ENCODE results near the gene AZGP1. TPM values are rescaled to one million over a fixed set of nuclear protein-coding genes. Genes with fewer than 3 reads are reported as not detected.

Gene AZGP1
- total and polyA plus RNA-seq, 2 of the 13 experiments (the other 11 are each of a cell fraction or from before 2014, with no cell fraction given) = 93.8 to 229 TPM

DNA sequence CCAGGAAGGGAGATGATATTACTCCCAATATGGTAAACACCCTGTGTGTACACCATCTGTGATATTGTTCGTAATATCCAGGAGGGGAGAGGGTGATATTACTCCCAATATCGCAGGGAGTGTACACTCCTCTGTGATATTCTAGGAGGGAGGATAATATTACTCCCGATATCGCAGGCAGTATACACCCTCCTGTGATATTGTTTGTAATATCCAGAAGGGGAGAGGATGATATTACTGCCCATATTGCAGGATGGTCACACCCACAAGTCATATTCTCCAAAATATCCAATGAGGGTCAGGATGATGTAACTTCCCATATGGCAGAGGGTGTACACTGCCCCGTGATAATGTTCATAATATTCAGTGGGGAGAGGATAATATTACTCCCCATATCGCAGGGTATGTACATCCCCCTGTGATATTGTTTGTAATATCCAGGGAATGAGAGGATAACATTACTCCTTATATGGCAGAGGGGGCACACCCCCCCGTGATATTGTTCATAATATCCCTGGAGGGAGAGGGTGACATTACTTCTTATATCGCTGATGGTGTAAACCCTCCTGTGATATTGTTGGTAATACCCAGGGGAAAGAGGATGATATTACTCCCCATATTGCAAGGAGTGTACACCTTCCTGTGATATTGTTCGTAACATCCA lies 17.1 kb downstream of the AZGP1 start:
- no peak overlapping the region for H2AFZ ChIP-seq (ENCODE audit: low read length)
- WGBS (ENCODE audit: low lambda C conversion rate) = 56% methylated on average over 9 of the region's 9 CpGs
- H3K4me2 ChIP-seq (ENCODE audit: low read depth, low read length) = no peak overlapping the region
- H3K36me3 ChIP-seq (replicated peaks in 1 of 2; ENCODE audit: control insufficient read depth in 1 of 2, insufficient read depth in 2 of 2, low read length in 2 of 2) = no peaks in the 10 kb centered on the region
- no TSS peak for BruUV-seq (replicated peaks)
- H3K4me1 ChIP-seq (ENCODE audit: insufficient read depth, low read length) = peaks cover 15% of the 10 kb centered on the region; the same call in 1 of the 2 replicates
- ATAC-seq (no peak), DNase-seq (ENCODE audit: low spot score) (no peak), FAIRE-seq (no peak)
- no peak overlapping the region for H3K4me3 ChIP-seq (replicated peaks in 1 of 3; ENCODE audit: insufficient read depth in 1 of 3, low read depth in 2 of 3, low read length in 3 of 3)
- in situ Hi-C loops (cut with HindIII; ENCODE audit: extremely low pct_ligation_motif_present, low pct_unique_long_range_greater_than_20kb) (no loop called here), intact Hi-C loops (cut with micrococcal nuclease; ENCODE audit: unreplicated experiment) (no loop called here)
- POLR2A ChIA-PET = no interaction called here
- H4K20me1 ChIP-seq (ENCODE audit: insufficient read depth, low read length) = no peaks in the 10 kb centered on the region
- no peaks in the 10 kb centered on the region for H3K27me3 ChIP-seq (ENCODE audit: control insufficient read depth in 1 of 2, insufficient read depth in 2 of 2, low read length in 2 of 2)
- H3K27ac ChIP-seq (ENCODE audit: extremely low read length, insufficient read depth, low read length) = no peak overlapping the region
- no peaks in the 10 kb centered on the region for H3K9me3 ChIP-seq (ENCODE audit: low read length)
- H3K9ac ChIP-seq (ENCODE audit: insufficient read depth, low read depth, low read length) = no peak overlapping the region
- H3K79me2 ChIP-seq (ENCODE audit: insufficient read depth, low read length) = no peaks in the 10 kb centered on the region
- CTCF ChIA-PET (ENCODE audit: low intra/inter-chr PET ratio, low total read pairs) = no interaction called here
- no peak for TF ChIP-seq ZNF256 (CRISPR knock-in tag; conservative IDR thresholded peaks at IDR 0.05)
- TF ChIP-seq NCOA1 (CRISPR knock-in tag; IDR thresholded peaks at IDR 0.05) = no peak
- no peak for TF ChIP-seq ZNF232 (CRISPR knock-in tag; IDR thresholded peaks at IDR 0.05; ENCODE audit: borderline replicate concordance)
- TF ChIP-seq PITX1 (CRISPR knock-in tag; IDR thresholded peaks at IDR 0.05) = no peak
- TF ChIP-seq XBP1 (CRISPR knock-in tag; IDR thresholded peaks at IDR 0.05) = no peak
- no peak for TF ChIP-seq HDAC1 (CRISPR knock-in tag; IDR thresholded peaks at IDR 0.05)
- no peak for TF ChIP-seq YEATS4 (CRISPR knock-in tag; IDR thresholded peaks at IDR 0.05; ENCODE audit: borderline replicate concordance)
- TF ChIP-seq, protein P1, sequence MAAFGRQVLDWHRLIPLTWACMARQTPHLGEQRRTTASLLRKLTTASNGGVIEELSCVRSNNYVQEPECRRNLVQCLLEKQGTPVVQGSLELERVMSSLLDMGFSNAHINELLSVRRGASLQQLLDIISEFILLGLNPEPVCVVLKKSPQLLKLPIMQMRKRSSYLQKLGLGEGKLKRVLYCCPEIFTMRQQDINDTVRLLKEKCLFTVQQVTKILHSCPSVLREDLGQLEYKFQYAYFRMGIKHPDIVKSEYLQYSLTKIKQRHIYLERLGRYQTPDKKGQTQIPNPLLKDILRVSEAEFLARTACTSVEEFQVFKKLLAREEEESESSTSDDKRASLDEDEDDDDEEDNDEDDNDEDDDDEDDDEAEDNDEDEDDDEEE (CRISPR knock-in tag; IDR thresholded peaks at IDR 0.05) = no peak
- no peak for TF ChIP-seq ZFP1 (CRISPR knock-in tag; IDR thresholded peaks at IDR 0.05)
- no peak for TF ChIP-seq ZNF225 (CRISPR knock-in tag; IDR thresholded peaks at IDR 0.05)
- no peak for TF ChIP-seq RBFOX2 (IDR thresholded peaks at IDR 0.05; ENCODE audit: low read depth, low read length)
- no peak for TF ChIP-seq IRF9 (CRISPR knock-in tag; IDR thresholded peaks at IDR 0.05; ENCODE audit: borderline replicate concordance)
- TF ChIP-seq PBX2 (CRISPR knock-in tag; IDR thresholded peaks at IDR 0.05) = no peak
- TF ChIP-seq ZNF274 (CRISPR knock-in tag; IDR thresholded peaks at IDR 0.05) = no peak
- no peak for TF ChIP-seq THAP9 (CRISPR knock-in tag; IDR thresholded peaks at IDR 0.05; ENCODE audit: borderline replicate concordance)
- no peak for TF ChIP-seq MXD4 (CRISPR knock-in tag; IDR thresholded peaks at IDR 0.05)
- TF ChIP-seq SIN3A (IDR thresholded peaks at IDR 0.05; ENCODE audit: borderline replicate concordance, low read depth, low read length) = no peak

Measured in HepG2 (cell line).